HG02870 (cell line): ENCODE results near the gene GRIK4.

Source experiments
- ATAC-seq: cut with Tn5 transposase; IDR thresholded peaks from one replicate; pipeline ENCODE4 v1.9.1; 2021; ENCODE audit warnings: mild to moderate bottlenecking, moderate library complexity; ENCODE audit not compliant: unreplicated experiment

GRIK4 gene

GRCh38 chr11:120505801-120506425, 5.6 kb upstream of the GRIK4 start:
- no peak for ATAC-seq

DNA sequence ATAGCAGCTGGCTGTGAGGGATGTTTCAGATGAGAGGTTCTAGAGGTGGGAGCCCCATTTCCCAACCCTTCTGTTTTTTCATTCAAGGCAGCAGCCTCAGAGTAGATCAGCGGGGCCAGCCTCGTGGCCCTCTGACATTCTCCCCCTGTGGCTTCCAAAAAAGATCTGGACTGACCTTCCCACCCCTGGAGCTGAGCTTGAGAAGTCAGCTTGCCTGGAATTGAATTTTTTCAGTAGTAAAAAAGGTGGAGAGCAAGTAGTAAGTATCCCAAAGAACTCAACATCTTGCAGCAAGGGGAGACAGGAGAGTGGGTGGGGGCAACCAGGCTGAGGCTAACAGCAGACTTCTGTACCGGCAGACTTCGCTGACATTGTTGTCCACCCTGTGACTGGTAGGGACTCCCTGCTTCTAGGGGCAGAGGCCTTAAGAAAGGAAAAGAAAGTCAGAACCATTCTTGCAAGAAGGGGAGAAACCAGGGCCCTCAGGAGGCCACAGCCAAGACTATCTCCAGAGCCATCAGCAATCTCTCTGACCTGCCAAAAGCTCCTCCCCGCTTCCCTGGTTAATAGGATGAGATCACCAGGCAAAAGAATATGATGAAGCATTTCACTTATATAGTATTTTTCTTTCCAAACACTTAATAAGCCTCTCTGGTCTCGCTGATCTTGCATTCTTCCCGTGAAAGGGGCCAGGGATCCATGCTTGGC, 2.0 kb upstream of the GRIK4 start:
- ATAC-seq: no peak

DNA sequence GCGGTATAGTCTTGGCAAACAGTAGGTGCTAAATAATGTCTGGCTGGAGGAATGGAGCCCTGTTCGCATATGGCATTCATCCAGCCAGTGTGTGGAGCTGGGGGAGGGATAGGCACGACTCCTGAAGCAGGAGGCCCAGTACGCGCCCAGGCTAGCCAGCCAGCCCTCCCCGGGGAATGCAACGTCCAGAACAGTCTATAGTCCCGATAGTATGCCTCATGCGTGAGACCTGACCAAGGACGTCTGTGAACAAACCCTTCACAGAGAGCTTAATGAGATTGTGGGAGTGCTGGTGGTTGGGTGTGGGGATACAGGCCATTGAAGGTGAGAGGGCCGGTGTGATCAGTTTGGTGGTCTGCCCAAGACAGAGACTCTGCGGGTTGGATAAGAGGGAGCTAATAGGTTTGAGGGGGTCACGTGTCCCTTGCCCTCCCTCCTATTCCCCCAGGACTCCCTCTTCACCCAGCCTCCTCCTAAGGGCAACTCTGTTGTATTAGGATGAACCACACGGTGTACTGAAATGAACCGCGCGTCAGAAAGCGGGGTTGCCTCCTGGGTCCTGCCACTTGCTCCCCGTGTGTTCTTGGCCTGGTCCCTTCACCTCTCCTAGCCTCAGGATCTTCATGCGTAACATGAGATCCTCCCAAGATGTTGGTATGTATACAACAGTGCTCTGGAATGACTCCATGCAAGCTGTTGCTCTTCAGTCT, 987 bp upstream of the GRIK4 start:
- ATAC-seq: no peak

DNA sequence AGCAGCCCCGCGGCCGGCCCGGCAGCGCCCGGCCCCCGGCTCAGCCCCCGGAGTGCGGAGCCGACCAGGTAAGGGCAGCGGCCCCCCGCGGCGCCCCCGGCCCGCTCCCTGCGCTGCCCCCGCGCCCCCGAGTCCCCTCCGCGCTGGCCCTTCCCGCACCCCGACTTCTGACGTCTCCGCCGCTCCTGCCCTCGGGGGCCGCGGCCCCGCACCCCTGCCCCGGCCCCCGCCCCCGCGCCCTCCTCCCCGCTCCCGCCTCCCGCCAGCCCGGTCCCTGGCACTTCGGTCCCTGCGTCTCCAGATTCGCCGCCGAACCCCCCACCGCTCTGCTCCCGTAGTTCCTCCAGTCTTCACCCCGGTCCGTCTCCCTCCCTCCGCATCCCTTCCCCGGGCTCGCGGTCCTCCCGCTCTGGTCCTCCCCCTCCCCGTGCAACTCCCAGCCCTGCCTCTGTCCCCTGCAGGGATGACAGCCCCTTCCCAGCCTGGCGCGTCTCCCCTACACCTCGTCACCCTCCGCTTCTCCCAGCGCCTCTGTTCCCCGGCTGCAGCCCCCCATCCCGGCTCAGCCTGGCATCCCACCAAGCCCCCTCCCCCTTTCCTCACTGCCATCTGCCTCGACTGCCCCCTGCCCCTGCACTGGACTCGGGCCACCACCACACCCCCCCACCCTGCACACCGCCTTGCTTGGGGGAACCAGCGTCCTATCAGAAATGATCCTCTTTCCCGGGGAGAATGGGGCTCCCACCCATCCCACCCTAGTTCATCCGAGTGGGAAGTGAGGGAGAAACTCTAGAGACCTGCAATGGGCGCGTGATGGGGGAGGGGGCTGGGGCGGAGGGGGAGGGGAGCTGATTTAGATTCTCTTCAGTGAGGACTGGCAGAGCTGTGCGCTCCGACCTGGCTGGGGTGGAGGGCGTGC, 531 bp downstream of the GRIK4 start:
- peak; percentile 10 for ATAC-seq

DNA sequence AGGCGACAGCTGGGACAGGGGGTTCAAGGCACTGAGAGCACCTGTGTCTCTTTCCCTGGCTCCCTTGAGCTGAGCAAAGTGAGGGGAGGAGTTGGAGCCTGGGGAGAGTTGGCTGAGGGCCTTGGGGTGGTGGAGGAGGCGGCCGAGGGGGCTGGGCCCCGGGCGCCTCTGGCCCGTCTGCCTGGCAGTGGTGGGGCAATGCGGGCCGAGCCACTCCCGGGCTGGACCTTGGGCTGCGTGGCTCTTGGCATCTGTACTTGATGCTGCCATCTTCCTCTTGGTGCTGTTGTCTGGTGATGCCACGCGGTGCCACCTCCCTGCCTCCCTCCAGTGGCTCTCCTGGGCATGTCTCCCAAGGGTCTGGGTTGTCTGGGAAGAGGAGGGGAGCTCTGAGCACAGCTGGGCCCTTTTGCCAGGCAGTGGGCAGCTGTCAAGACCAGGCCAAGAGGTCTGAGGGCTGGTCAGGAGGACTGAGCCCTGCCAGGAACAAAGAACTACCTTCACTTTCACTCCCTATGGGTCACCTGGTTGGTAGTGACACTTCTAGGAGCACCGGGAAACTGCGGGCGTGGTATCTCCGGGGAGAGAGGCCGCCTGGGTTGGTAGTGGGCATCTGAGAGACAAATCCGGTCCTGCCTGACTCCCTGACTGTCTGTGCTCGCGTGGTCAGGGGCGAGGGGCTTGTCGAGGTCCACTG, 1.3 kb downstream of the GRIK4 start:
- ATAC-seq: no peak

DNA sequence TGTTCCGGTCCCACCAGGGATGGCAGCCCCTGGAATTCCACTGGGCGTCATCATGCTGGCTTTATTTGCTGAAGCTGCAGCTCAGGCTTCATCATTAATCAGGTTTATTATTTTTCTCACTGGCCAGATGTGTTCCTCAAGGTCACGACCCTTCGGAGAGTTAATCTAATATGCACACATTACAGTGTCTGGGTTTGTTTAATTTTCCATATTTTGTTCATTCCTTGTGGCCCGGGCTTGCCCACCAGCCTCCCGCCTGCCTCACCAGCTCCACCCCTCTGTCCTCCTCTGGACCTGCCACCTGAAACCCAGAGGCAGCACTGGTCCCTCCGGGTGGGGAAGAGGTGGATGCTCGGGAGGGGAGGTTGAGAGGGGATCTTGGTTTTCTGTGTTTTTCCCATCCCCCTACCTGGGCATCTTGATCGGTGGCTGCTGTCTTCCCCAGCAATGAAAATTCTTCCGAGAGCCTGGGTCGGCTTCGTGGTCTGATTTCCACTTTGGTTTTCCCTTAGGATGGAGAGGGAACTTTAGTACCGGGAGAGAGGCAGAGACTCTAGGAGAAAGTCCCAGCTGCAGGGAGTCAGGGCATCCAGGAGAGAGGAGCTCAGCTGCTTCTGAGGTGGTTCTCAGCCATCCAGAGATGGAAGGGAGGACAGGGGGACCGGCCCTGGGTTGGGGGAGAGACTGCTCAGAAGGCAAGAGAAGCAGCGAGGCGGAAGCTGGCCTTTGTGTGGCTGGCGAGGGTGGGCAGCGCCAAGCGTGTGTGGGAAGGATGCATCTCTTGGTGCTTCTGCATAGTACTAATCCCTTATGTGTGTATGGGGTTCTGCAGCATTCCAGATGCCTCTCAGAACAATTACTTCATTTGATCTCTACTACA, 2.1 kb downstream of the GRIK4 start:
- ATAC-seq: no peak

DNA sequence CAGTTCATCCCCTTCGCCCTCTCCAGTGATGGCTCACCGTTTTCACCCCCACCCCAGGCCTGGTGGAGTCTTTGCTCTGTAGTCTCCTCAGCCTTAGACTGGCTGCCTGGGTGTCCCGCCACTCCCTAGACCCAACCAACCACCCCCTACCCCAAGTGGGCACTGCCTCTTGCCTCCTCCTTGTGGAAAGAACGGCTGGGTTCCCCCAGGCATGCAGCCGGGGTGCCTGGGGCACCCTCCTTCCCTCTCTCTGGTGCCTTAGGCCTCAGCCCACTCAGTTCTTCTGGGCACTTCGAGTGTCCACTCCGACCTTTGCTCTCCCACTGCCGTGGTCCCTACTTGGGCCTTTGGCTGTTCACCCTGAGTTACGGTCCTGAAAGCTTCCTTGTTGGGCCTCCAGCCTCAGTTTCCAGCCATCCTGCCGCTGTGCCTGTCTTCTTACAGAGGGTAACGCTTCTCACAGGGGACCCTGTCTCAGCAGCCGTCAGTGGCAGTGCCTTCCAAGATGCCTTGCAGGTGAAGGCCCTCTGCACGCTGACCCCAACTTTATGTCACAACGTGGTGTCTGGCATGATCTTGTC, 3.1 kb downstream of the GRIK4 start:
- no peak for ATAC-seq

DNA sequence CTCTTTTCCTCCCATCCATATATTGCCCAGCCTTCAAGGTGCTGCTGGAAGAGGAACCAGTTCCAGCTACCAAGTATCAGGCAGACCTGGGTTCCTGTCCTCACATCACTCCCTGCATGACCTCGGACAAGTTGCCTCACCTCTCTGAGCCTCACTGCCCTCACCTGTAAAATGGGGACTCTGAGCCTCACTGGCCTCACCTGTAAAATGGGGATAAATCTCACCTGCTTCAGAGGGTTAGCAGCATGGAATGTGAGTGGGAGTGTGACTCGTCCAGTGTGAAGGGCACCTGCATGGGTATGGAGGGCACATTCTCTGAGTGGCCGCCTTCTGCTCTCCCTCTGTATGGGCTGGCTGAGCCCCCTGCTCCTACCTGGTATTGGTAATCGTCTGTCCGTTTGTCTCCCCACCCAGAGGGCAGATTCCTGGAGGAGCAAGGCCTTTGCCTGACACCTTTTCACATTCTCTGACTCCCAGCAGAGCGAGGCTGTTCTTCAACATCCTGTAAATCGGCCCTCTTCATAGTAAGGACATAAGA, 3.7 kb downstream of the GRIK4 start:
- ATAC-seq: no peak

DNA sequence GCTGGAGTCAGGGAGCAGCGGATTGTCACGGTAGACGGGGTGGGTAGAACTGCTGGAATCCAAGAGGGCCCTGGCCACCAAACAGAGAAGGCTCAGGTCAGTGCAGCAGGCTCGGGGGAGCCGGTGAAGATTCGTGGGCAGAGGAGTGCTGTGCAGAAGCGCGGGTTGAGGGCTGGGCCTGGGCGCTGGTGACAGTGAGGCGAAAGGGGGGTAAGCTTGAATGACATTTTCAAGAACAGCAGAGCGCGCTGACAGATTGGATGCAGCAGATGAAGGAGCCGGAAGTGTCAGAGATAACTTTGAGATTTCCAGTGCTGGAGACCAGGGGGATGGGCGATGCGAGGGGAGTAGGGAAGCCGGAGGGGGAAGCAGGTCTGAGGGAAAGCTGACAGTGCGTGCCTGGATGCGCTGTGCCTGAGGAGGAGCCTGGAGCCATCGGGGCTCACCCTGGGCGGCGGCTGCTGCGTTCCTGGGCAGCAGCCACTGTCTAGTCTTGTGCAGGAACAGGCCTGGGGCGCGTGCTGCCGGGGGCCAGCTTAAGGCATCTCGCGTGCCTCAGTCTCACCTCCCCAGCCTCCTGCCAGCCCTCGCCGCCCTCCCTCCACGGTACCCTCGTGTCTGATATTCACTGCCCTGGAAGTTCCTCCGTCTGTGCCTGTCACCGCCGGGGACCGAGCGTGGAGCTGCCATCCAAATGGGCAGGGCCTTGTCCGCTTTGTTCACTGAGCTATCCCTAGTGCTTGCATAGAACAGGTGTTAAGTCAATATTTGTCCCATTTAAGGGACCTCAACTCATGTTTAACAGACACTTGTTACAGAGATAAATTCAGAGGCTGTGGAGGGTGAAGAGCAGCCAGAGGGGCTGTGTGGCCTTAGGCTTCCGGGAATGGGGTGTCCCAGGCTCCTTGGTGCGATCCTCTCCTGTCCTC, 5.2 kb downstream of the GRIK4 start:
- no peak for ATAC-seq

GRCh38 chr11:120517390-120517761, 5.8 kb downstream of the GRIK4 start:
- ATAC-seq: no peak

DNA sequence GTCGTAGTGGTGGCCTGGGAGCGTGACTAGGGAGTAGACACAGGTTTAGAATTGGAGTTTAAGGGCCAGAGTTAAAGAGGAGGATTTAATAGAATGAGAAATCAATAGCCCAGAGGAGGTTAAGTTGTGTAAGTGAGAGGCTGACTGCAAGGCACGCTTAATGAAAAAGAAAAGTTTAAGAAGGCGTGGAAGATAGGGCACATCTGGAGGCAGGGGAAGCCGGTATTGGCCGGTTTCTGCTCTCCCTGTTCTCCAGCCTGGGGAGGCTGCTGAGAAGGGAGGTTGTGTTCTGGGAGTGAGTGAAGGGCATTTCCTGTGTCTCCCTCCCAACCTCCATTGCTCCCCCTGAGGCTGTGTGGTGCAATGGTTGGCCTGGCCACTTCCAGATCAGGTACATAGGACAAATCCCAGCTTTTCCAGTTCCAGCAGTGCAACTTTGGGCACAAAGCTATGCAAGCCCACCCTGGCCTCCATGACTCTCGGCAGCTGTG, 6.3 kb downstream of the GRIK4 start:
- no peak for ATAC-seq

- ATAC-seq: no peak
These were observed 6.8 kb downstream of the GRIK4 start for GRCh38 chr11:120518356-120518755.

DNA sequence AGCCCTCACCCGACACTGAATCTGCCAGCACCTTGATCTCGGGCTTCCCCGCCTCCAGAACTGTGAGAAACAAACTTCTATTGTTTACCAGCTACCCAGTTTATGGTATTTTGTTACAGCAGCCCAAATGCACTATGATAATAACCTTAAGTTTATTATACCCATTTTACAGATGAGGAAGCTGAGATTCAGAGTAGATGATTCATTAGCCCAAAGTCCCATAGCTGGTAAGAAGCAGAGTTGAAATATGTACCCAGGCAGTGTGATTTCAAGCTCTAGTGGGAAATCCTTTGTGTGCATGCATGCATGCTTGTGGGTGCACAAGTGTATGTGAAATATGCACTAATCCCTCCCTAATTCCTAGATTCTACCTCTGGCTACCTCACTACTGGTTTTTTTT, 7.9 kb downstream of the GRIK4 start:
- no peak for ATAC-seq

- ATAC-seq: no peak
These were observed 8.7 kb downstream of the GRIK4 start for GRCh38 chr11:120520091-120520822.

- no peak for ATAC-seq
These were observed 9.6 kb downstream of the GRIK4 start for GRCh38 chr11:120521176-120521575.

DNA sequence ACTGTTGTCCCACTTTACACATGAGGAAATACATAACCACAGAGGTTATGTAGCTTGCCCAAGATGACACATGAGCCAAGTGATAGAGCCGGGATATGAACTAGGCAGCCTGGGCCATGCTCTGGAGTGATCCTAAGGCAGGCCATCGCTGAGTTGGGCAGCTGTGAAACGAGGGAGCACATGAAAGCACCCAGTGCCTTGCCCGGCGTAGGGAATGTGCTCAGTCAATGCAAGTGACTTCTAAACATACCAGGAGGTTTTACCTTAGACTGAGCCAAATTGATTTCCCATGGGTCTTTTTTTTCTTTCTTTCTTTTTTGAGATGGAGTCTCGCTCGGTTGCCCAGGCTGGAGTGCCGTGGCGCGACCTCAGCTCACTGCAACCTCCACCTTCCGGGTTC, 10.5 kb downstream of the GRIK4 start:
- no peak for ATAC-seq

DNA sequence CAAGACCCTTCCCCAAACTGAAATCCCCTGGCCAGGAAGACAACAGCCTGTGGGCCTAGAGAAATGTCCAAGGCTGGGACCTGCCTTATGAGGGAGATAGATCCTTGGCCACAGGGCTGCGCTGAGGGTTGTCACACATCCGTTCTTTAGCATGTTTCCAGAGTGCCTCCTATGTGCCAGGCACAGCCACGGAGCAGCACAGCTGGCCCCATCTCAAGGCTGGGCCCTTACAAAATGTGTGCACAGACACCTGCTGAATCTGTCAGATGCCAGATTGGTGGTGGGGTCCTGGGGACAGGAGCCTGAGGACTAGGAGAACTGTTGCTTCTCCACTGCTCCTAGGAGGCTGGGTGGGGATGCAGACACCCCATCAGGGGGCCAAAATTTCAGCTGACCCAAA, 11.2 kb downstream of the GRIK4 start:
- ATAC-seq: no peak
